ENCODE results near the gene MTRF1.
"Not testable (repeated sequence)": the region's sequence is repeated elsewhere in the genome, so short reads cannot be mapped to it uniquely, and the experiment has no call there.

Gene MTRF1

GRCh38 chr13:41179593-41180250 lies 83.7 kb downstream of the MTRF1 start:
- Histone ChIP-seq H3K4me3 (no peak overlapping the region), H3K36me3 (no peaks in the 10 kb centered on the region), H3K4me1 (no peaks in the 10 kb centered on the region), H3K27me3 (no peaks in the 10 kb centered on the region), H3K9me3 (peaks cover 0 to 7% (median 4%) of the 10 kb centered on the region in 3 donors), H3K27ac (no peak overlapping the region)
- no peak for DNase-seq
- intact Hi-C loops (cut with DNase I; ENCODE audit: low total_unique reads) = no loop called here
- TF ChIP-seq CTCF (IDR thresholded peaks at IDR 0.05) = no peak

GRCh38 chr13:41178040-41178439 lies 85.3 kb downstream of the MTRF1 start:
- Histone ChIP-seq H3K4me1 (no peaks in the 10 kb centered on the region), H3K9me3 (peaks cover 0 to 7% (median 4%) of the 10 kb centered on the region in 3 donors), H3K27ac (no peak overlapping the region), H3K36me3 (no peaks in the 10 kb centered on the region), H3K27me3 (no peaks in the 10 kb centered on the region), H3K4me3 (no peak overlapping the region)
- TF ChIP-seq CTCF (IDR thresholded peaks at IDR 0.05) = no peak
- intact Hi-C loops (cut with DNase I; ENCODE audit: low total_unique reads) = no loop called here
- DNase-seq = no peak

GRCh38 chr13:41177616-41178015 lies 85.8 kb downstream of the MTRF1 start:
- intact Hi-C loops (cut with DNase I; ENCODE audit: low total_unique reads) = no loop called here
- Histone ChIP-seq H3K27me3 (no peaks in the 10 kb centered on the region), H3K27ac (no peak overlapping the region), H3K9me3 (peaks cover 0 to 7% (median 4%) of the 10 kb centered on the region in 3 donors), H3K36me3 (no peaks in the 10 kb centered on the region), H3K4me1 (no peaks in the 10 kb centered on the region), H3K4me3 (no peak overlapping the region)
- no peak for TF ChIP-seq CTCF (IDR thresholded peaks at IDR 0.05)
- no peak for DNase-seq

GRCh38 chr13:41175576-41175975 lies 87.8 kb downstream of the MTRF1 start:
- H3K9me3 ChIP-seq; H3K27ac ChIP-seq; H3K4me3 ChIP-seq; H3K36me3 ChIP-seq; DNase-seq; intact Hi-C loops (cut with DNase I; ENCODE audit: low total_unique reads); H3K4me1 ChIP-seq; H3K27me3 ChIP-seq: not testable (repeated sequence)
